GM12864 (cell line): ENCODE results near the gene PPA2.

Source experiments
- DNase-seq: peaks from one replicate; pipeline ENCODE4 v3.0.0-alpha.2; 2011; ENCODE audit warnings: low read depth
- H3K4me3 ChIP-seq: 2 replicates; pipeline ENCODE4 v1.5.1; 2011; ENCODE audit warnings: mild to moderate bottlenecking, low read depth, low read length, control low read depth
- CTCF ChIP-seq: IDR thresholded peaks from 2 replicates; pipeline ENCODE4 v1.5.1; 2011; ENCODE audit warnings: low read depth, mild to moderate bottlenecking, moderate library complexity, low read length, control low read depth, inconsistent platforms; ENCODE audit errors: missing control alignments

PPA2 gene

GRCh38 chr4:105348719-105349118 lies 125.1 kb downstream of the PPA2 start:
- H3K4me3 ChIP-seq: no peak overlapping the region
- TF ChIP-seq CTCF: no peak
- no peak for DNase-seq

- no peak for DNase-seq
- TF ChIP-seq CTCF: no peak
- no peak overlapping the region for H3K4me3 ChIP-seq
These were observed 127.0 kb downstream of the PPA2 start for GRCh38 chr4:105346869-105347268.

GRCh38 chr4:105345838-105346237 lies 128.0 kb downstream of the PPA2 start:
- no peak for DNase-seq
- H3K4me3 ChIP-seq: no peak overlapping the region
- no peak for TF ChIP-seq CTCF

- no peak overlapping the region for H3K4me3 ChIP-seq
- no peak for DNase-seq
- no peak for TF ChIP-seq CTCF
These were observed 128.5 kb downstream of the PPA2 start for GRCh38 chr4:105345358-105345757.

GRCh38 chr4:105344141-105344540 lies 129.7 kb downstream of the PPA2 start:
- DNase-seq: no peak
- no peak for TF ChIP-seq CTCF
- no peak overlapping the region for H3K4me3 ChIP-seq

- H3K4me3 ChIP-seq: no peak overlapping the region
- DNase-seq: no peak
- TF ChIP-seq CTCF: no peak
These were observed 130.5 kb downstream of the PPA2 start for GRCh38 chr4:105343146-105343931.

GRCh38 chr4:105329081-105329480 lies 144.8 kb downstream of the PPA2 start:
- TF ChIP-seq CTCF: no peak
- DNase-seq: no peak
- H3K4me3 ChIP-seq: no peak overlapping the region
